CD4-positive, alpha-beta T cell (primary cell): Measurements from ENCODE around the gene PER3. TPM values are rescaled to one million over a fixed set of nuclear protein-coding genes. Genes with fewer than 3 reads are reported as not detected.

Experiments used
- ATAC-seq: fragments of 200-7000 bp; cut with Tn5 transposase; one replicate; pipeline ENCODE4 v1.10.0; 2022; ENCODE audit warnings: mild to moderate bottlenecking; ENCODE audit not compliant: poor library complexity
- CTCF ChIA-PET: fragments of 350-600 bp; sonication (Branson Sonifier 250); formaldehyde crosslinking; loops from one replicate; lab custom pipeline; 2021; ENCODE audit warnings: antibody characterized with exemption, inconsistent platforms; lab: Charles Lee
- POLR2A ChIA-PET: fragments of 350-600 bp; sonication (Branson Sonifier 250); formaldehyde crosslinking; loops from one replicate; lab custom pipeline; 2021; ENCODE audit warnings: antibody characterized with exemption, inconsistent platforms; lab: Charles Lee
- DNase-seq, 14 experiments: peaks; one replicate each; pipeline ENCODE4 v3.0.0-alpha.2; 2013 to 2020; ENCODE audit warnings: mixed read lengths in 2 of 14
- H3K27ac ChIP-seq, 2 donors: one replicate each; pipeline versions ENCODE4 v1.5.1 to v1.7.0; 2013; ENCODE audit warnings: low read length in 2 of 2, low read depth in 1 of 2, mild to moderate bottlenecking in 1 of 2
- H3K27me3 ChIP-seq, 2 experiments: 1 replicate in 1 of 2; 2 replicates in 1 of 2; pipeline versions ENCODE4 v1.6.1 to v1.7.0; 2013; ENCODE audit warnings: low read length in 2 of 2, control low read depth in 1 of 2, mild to moderate bottlenecking in 1 of 2, moderate library complexity in 1 of 2; ENCODE audit not compliant: insufficient read depth in 2 of 2, control insufficient read depth in 1 of 2
- H3K36me3 ChIP-seq: one replicate; pipeline ENCODE4 v1.6.1; 2013; ENCODE audit warnings: low read length, control low read depth; ENCODE audit not compliant: insufficient read depth
- H3K4me1 ChIP-seq: one replicate; pipeline ENCODE4 v1.6.1; 2013; ENCODE audit warnings: low read length, control low read depth; ENCODE audit not compliant: insufficient read depth
- H3K4me3 ChIP-seq: one replicate; pipeline ENCODE4 v1.5.1; 2013; ENCODE audit warnings: mild to moderate bottlenecking, low read length, moderate library complexity
- H3K9me3 ChIP-seq, 2 experiments: 1 replicate in 1 of 2; 2 replicates in 1 of 2; pipeline versions ENCODE4 v1.6.1 to v1.7.0; 2013; ENCODE audit warnings: low read length in 2 of 2, mild to moderate bottlenecking in 2 of 2, control low read depth in 1 of 2, moderate library complexity in 1 of 2; ENCODE audit not compliant: control insufficient read depth in 1 of 2, insufficient read depth in 1 of 2
- H3K27ac Mint-ChIP-seq: one replicate; pipeline ENCODE4 v1.8.0; 2020; ENCODE audit warnings: mixed read lengths
- H3K27me3 Mint-ChIP-seq: one replicate; pipeline ENCODE4 v1.8.0; 2021; ENCODE audit warnings: mixed read lengths
- H3K36me3 Mint-ChIP-seq: one replicate; pipeline ENCODE4 v1.8.0; 2021; ENCODE audit warnings: low read depth, mixed read lengths
- H3K4me1 Mint-ChIP-seq: one replicate; pipeline ENCODE4 v1.8.0; 2021; ENCODE audit warnings: low read depth, mixed read lengths
- H3K4me3 Mint-ChIP-seq: one replicate; pipeline ENCODE4 v1.8.0; 2020; ENCODE audit warnings: mild to moderate bottlenecking, mixed read lengths
- H3K9me3 Mint-ChIP-seq: one replicate; pipeline ENCODE4 v1.8.0; 2020; ENCODE audit warnings: mixed read lengths
- CTCF ChIP-seq: fragments of 200-600 bp; IDR thresholded peaks from one replicate; pipeline ENCODE4 v1.8.0; 2022; ENCODE audit warnings: antibody characterized with exemption, mild to moderate bottlenecking
- intact Hi-C, 2 experiments: fragments of 100-400 bp; cut with DNase I in 1 of 2; cut with micrococcal nuclease in 1 of 2; formaldehyde crosslinking; loops; one replicate each; pipeline versions ENCODE4 v1.15.1 to v1.9.0; 2023 to 2025; cut with DNase I, micrococcal nuclease
- total RNA-seq, 174 experiments: library from RNA in 2 of 174; stranded (reverse) in 2 of 174; gene quantifications; one replicate each; pipeline ENCODE4 v1.2.3 and lab custom pipeline; 2021 to 2026

Gene PER3
- total RNA-seq, 2 experiments from 2014 or later = 10.1 to 11.4 TPM

- no peaks in the 10 kb centered on the region for H3K4me1 Mint-ChIP-seq
- no peak overlapping the region for H3K27ac Mint-ChIP-seq
- intact Hi-C loops = no loop called here
- no peak overlapping the region for H3K4me3 Mint-ChIP-seq
- no peak for DNase-seq
- TF ChIP-seq CTCF = no peak
- Histone ChIP-seq H3K27ac (no peak overlapping the region), H3K4me1 (no peaks in the 10 kb centered on the region), H3K36me3 (peaks cover 11% of the 10 kb centered on the region), H3K9me3 (peaks cover 9 to 10% of the 10 kb centered on the region in 2 experiments), H3K27me3 (no peaks in the 10 kb centered on the region), H3K4me3 (no peak overlapping the region)
- ChIA-PET CTCF (no interaction called here), POLR2A (no interaction called here)
- no peak for ATAC-seq
- H3K36me3 Mint-ChIP-seq = peaks cover 61% of the 10 kb centered on the region
- peaks cover 5% of the 10 kb centered on the region for H3K9me3 Mint-ChIP-seq
- no peaks in the 10 kb centered on the region for H3K27me3 Mint-ChIP-seq
Measured at GRCh38 chr1:7795406-7795805, 11.3 kb downstream of the PER3 start.

- Mint-ChIP-seq H3K36me3 (peaks cover 56% of the 10 kb centered on the region), H3K4me1 (no peaks in the 10 kb centered on the region), H3K27ac (no peak overlapping the region), H3K9me3 (no peaks in the 10 kb centered on the region), H3K4me3 (no peak overlapping the region), H3K27me3 (no peaks in the 10 kb centered on the region)
- POLR2A ChIA-PET = no interaction called here
- Histone ChIP-seq H3K36me3 (peaks cover 19% of the 10 kb centered on the region), H3K4me3 (no peak overlapping the region), H3K27ac (no peak overlapping the region), H3K4me1 (no peaks in the 10 kb centered on the region), H3K9me3 (no peaks in the 10 kb centered on the region), H3K27me3 (no peaks in the 10 kb centered on the region)
- CTCF ChIA-PET = no interaction called here
- TF ChIP-seq CTCF = no peak
- intact Hi-C loops = loop anchor here in 1 of 2 experiments (5.0 kb wide), 1 partner anchor 97 kb away; no protein-coding TSS in a partner anchor
- ATAC-seq (no peak), DNase-seq (no peak)
Measured at GRCh38 chr1:7805460-7805859, 21.4 kb downstream of the PER3 start.

DNA sequence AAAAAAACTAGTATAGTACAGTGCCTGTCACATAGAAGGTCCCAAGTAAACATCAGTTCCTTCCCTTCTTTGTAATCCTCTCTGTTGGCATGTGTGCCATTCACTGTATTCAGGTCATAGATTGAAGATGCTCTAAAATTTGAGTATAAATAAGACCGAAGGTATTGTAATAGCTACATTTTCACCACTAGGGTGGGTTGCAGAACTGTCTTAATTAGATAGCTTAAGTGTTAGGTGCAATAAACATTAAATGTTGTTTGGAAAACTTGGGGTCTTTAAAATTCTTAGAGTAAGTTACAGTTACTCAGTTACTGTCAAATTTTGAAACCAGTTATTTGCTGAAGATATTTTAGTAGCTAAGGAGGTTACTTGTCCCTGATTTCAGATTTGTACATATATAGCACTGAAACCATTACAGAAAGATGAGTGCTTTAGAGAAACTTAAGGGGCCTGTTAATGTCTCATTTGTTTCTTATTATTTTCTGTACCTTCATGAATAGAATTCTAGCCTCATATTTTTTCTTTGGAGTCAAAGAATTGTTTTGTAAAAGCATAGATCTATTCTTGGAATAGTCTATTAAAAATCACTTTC, 24.3 kb downstream of the PER3 start:
- DNase-seq (peak in 3 of 14 experiments; percentile 35 to 43 (median 41)), ATAC-seq (no peak)
- POLR2A ChIA-PET = no interaction called here
- H3K4me3 ChIP-seq = no peak overlapping the region
- CTCF ChIA-PET = interaction anchor here (1.0 kb wide), 2 partner anchors 13 to 56 kb away, joined by 3 read pairs; no protein-coding TSS in a partner anchor
- H3K27ac Mint-ChIP-seq = no peak overlapping the region
- no peaks in the 10 kb centered on the region for H3K27me3 Mint-ChIP-seq
- H3K36me3 ChIP-seq = peaks cover 23% of the 10 kb centered on the region
- no peaks in the 10 kb centered on the region for H3K27me3 ChIP-seq
- peaks cover 75% of the 10 kb centered on the region for H3K36me3 Mint-ChIP-seq
- H3K4me1 Mint-ChIP-seq = no peaks in the 10 kb centered on the region
- no peak overlapping the region for H3K27ac ChIP-seq
- peak; percentile 58 for TF ChIP-seq CTCF
- intact Hi-C loops = loop anchor here in 1 of 2 experiments (5.0 kb wide), 1 partner anchor 94 kb away; no protein-coding TSS in a partner anchor
- H3K9me3 Mint-ChIP-seq = peaks cover 5% of the 10 kb centered on the region
- peaks cover 0 to 5% of the 10 kb centered on the region in 2 experiments for H3K9me3 ChIP-seq
- H3K4me1 ChIP-seq = no peaks in the 10 kb centered on the region
- no peak overlapping the region for H3K4me3 Mint-ChIP-seq
